ENCODE measurements around the gene SOHLH1. TPM values are rescaled to one million over a fixed set of nuclear protein-coding genes. Genes with fewer than 3 reads are reported as not detected.

SOHLH1 gene
- polyA plus RNA-seq, 1 experiment: not detected

DNA sequence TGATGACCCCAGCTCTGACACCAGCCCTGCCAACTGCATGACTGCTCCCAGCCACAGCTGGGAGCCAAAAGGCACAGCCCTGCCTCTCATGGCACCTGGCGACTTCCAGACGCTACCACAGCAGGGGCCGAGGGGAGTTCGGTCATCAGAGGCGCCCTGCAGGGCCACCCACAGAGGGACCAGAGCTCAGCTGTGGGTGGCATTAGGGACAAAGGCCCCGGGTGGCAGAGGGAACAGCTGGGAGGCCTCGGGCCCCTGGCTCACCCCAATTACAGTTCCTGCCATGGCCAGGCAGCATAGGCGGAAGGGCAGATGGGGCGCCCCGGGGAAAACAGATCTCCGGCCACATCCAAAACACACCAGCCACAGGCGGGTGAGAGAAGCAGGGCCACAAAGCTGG, 3.6 kb downstream of the SOHLH1 start:
- DNase-seq (ENCODE audit: low read depth, low spot score): no peak
- ChIA-PET CTCF (no interaction called here), POLR2A (no interaction called here)
- H3K27me3 ChIP-seq (ENCODE audit: control insufficient read depth, insufficient read depth, low read length): peaks cover 3% of the 10 kb centered on the region
- H3K27ac ChIP-seq (ENCODE audit: low read depth, low read length): no peak overlapping the region
- TF ChIP-seq, protein P1, sequence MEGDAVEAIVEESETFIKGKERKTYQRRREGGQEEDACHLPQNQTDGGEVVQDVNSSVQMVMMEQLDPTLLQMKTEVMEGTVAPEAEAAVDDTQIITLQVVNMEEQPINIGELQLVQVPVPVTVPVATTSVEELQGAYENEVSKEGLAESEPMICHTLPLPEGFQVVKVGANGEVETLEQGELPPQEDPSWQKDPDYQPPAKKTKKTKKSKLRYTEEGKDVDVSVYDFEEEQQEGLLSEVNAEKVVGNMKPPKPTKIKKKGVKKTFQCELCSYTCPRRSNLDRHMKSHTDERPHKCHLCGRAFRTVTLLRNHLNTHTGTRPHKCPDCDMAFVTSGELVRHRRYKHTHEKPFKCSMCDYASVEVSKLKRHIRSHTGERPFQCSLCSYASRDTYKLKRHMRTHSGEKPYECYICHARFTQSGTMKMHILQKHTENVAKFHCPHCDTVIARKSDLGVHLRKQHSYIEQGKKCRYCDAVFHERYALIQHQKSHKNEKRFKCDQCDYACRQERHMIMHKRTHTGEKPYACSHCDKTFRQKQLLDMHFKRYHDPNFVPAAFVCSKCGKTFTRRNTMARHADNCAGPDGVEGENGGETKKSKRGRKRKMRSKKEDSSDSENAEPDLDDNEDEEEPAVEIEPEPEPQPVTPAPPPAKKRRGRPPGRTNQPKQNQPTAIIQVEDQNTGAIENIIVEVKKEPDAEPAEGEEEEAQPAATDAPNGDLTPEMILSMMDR (IDR thresholded peaks at IDR 0.05; ENCODE audit: low read depth, low read length): no peak
- no peak overlapping the region for H3K4me3 ChIP-seq (ENCODE audit: low read depth, low read length)
- H3K9me3 ChIP-seq (ENCODE audit: control insufficient read depth, insufficient read depth, low read length): no peaks in the 10 kb centered on the region; the same call in 1 of the 2 replicates

DNA sequence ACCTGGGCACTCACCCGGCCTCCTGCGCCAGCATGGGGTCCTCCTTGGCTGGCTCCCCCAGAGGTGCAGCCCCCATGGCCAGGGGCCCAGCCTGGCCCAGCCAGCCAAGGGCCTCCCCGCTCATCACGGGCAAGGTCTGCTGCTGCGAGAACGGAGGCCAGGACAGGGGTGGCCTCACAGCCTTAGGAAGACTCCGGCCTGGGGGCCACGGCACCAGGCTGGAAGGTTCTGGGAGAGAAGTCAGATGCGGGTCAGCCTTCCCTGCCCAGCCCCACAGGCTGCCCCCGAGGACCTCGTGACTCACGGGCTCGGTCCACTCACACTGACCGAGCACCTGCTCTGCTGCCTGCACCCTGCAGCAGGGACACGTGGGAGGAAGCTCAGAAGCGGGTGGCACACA, 4.2 kb downstream of the SOHLH1 start:
- ChIA-PET POLR2A (no interaction called here), CTCF (no interaction called here)
- DNase-seq (ENCODE audit: low read depth, low spot score): no peak
- H3K27me3 ChIP-seq (ENCODE audit: control insufficient read depth, insufficient read depth, low read length): peaks cover 3% of the 10 kb centered on the region
- TF ChIP-seq, protein P1 (IDR thresholded peaks at IDR 0.05; ENCODE audit: low read depth, low read length): no peak
- no peak overlapping the region for H3K27ac ChIP-seq (ENCODE audit: low read depth, low read length)
- H3K9me3 ChIP-seq (ENCODE audit: control insufficient read depth, insufficient read depth, low read length): no peaks in the 10 kb centered on the region; the same call in 1 of the 2 replicates
- H3K4me3 ChIP-seq (ENCODE audit: low read depth, low read length): no peak overlapping the region

DNA sequence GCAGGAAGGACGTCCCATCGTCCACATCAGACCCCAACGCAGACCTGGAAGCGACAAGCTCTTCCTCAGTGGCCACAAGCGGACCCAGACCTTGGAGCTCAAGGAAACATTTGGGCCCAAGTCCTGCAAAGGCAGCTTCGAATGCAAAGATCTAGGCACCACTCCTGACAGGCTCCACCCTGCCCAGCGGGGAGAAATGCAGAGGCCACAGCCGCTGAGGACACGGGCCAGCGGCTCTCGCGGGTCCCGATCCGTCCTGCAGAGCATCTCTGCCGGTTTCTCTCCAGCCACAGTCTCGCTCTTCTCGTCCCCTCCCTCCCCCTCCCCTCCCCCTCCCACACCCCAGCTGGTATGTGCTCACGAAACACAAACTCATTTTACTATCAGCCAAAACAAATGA, 4.9 kb downstream of the SOHLH1 start:
- POLR2A ChIA-PET: no interaction called here
- Histone ChIP-seq H3K9me3 (ENCODE audit: control insufficient read depth, insufficient read depth, low read length) (no peaks in the 10 kb centered on the region; the same call in 1 of the 2 replicates), H3K4me3 (ENCODE audit: low read depth, low read length) (no peak overlapping the region), H3K27ac (ENCODE audit: low read depth, low read length) (no peak overlapping the region), H3K27me3 (ENCODE audit: control insufficient read depth, insufficient read depth, low read length) (peaks cover 3% of the 10 kb centered on the region)
- TF ChIP-seq, protein P1 (IDR thresholded peaks at IDR 0.05; ENCODE audit: low read depth, low read length): no peak
- no peak for DNase-seq (ENCODE audit: low read depth, low spot score)
- CTCF ChIA-PET: no interaction called here

DNA sequence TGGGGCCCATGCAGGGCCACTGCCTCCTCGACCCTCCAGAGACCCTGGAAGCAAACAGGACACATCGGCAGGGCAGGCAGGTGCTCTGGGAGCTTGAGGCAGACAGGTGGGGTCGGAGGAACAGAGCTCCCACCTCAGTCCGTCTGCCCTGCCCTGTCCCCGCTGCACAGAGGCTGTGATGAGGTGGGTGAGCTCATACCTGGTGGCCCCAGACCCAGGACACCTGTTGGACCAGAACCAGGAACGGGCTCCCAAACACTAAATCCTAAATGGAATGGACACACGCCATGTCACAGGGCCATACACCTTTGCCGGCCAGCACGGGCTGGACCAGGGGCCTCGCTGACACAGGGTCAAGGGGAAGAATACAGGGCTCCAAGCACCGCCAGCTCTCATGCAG, 5.5 kb downstream of the SOHLH1 start:
- TF ChIP-seq, protein P1 (IDR thresholded peaks at IDR 0.05; ENCODE audit: low read depth, low read length): no peak
- H3K27ac ChIP-seq (ENCODE audit: low read depth, low read length): no peak overlapping the region
- POLR2A ChIA-PET: no interaction called here
- DNase-seq (ENCODE audit: low read depth, low spot score): no peak
- H3K4me3 ChIP-seq (ENCODE audit: low read depth, low read length): no peak overlapping the region
- peaks cover 3% of the 10 kb centered on the region for H3K27me3 ChIP-seq (ENCODE audit: control insufficient read depth, insufficient read depth, low read length)
- H3K9me3 ChIP-seq (ENCODE audit: control insufficient read depth, insufficient read depth, low read length): no peaks in the 10 kb centered on the region; the same call in 1 of the 2 replicates
- CTCF ChIA-PET: no interaction called here

DNA sequence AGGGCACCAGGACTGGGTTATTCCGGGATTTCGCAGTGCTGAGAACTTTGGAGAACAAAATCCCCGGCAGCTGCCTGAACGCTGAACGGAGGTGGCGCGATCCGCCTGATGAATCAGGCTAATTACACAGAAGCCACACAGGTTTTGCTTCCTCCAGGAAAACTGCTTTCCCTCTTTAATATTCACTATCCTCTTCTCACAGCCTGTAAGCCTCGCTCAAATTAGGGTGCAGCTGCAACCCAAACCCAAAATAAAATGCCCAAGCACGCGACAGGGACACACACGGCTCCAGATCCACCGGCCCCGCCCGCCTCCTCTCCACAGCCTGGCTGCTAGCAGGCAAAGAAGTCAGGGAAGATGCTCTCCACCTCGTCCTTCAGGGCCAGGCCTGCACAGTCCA, 6.0 kb downstream of the SOHLH1 start:
- TF ChIP-seq, protein P1 (IDR thresholded peaks at IDR 0.05; ENCODE audit: low read depth, low read length): no peak
- ChIA-PET CTCF (no interaction called here), POLR2A (no interaction called here)
- Histone ChIP-seq H3K4me3 (ENCODE audit: low read depth, low read length) (no peak overlapping the region), H3K27ac (ENCODE audit: low read depth, low read length) (no peak overlapping the region), H3K27me3 (ENCODE audit: control insufficient read depth, insufficient read depth, low read length) (peaks cover 3% of the 10 kb centered on the region), H3K9me3 (ENCODE audit: control insufficient read depth, insufficient read depth, low read length) (no peaks in the 10 kb centered on the region; the same call in 1 of the 2 replicates)
- no peak for DNase-seq (ENCODE audit: low read depth, low spot score)
